ENCODE results near the gene GRAP.

The GRAP gene

DNA sequence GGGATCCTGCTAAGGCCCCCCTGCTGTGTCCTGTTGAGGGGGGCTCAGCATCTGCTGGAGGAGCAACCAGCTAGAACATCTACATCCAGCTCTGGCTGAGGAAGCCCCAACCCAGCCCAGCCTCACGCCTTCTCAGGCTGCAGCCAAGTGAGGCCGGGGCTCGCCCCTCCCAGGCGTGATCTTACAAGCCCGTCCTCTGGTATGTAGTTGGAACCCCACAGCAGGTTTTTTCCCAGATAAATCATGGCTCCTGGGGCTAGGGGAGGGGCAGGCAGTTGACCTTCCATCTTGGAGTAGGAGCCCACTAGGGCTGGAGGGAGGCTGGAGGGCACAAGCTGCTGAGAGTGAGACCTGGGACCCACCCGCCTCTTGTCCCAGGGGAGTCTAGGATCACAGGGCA is 46.8 kb downstream of the GRAP start:
- TF ChIP-seq, protein P1, sequence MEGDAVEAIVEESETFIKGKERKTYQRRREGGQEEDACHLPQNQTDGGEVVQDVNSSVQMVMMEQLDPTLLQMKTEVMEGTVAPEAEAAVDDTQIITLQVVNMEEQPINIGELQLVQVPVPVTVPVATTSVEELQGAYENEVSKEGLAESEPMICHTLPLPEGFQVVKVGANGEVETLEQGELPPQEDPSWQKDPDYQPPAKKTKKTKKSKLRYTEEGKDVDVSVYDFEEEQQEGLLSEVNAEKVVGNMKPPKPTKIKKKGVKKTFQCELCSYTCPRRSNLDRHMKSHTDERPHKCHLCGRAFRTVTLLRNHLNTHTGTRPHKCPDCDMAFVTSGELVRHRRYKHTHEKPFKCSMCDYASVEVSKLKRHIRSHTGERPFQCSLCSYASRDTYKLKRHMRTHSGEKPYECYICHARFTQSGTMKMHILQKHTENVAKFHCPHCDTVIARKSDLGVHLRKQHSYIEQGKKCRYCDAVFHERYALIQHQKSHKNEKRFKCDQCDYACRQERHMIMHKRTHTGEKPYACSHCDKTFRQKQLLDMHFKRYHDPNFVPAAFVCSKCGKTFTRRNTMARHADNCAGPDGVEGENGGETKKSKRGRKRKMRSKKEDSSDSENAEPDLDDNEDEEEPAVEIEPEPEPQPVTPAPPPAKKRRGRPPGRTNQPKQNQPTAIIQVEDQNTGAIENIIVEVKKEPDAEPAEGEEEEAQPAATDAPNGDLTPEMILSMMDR (IDR thresholded peaks at IDR 0.05; ENCODE audit: extremely low read depth, insufficient read depth, missing control alignments) = no peak
- in situ Hi-C loops (cut with MboI; ENCODE audit: low pct_unique_long_range_greater_than_20kb, low sequenced_read_pairs, unreplicated experiment) = loop anchor here (25.0 kb wide), 1 partner anchor 188 kb away; no protein-coding TSS in a partner anchor
- DNase-seq (ENCODE audit: low spot score) = no peak

DNA sequence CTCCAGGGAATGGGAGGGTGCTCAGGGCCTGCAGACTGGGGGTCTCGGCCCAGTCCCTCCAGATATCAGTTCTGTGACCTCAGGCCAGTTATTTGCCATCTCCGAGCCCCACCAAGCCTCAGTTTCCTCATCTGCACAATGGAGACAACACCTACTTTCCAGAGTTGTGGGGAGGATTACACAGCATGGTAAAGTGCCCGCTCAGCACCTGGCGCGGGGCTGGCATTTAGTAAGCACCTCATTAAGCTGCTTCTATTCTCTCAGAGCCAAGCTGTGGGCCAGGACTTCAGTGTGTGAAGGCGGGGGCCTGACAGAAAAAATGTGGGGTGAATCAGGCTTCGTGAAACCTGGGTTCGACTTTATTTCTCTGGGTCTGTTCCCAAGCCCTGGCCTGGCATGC is 47.4 kb downstream of the GRAP start:
- TF ChIP-seq, protein P1 (IDR thresholded peaks at IDR 0.05; ENCODE audit: extremely low read depth, insufficient read depth, missing control alignments) = no peak
- DNase-seq (ENCODE audit: low spot score) = no peak
- in situ Hi-C loops (cut with MboI; ENCODE audit: low pct_unique_long_range_greater_than_20kb, low sequenced_read_pairs, unreplicated experiment) = no loop called here

DNA sequence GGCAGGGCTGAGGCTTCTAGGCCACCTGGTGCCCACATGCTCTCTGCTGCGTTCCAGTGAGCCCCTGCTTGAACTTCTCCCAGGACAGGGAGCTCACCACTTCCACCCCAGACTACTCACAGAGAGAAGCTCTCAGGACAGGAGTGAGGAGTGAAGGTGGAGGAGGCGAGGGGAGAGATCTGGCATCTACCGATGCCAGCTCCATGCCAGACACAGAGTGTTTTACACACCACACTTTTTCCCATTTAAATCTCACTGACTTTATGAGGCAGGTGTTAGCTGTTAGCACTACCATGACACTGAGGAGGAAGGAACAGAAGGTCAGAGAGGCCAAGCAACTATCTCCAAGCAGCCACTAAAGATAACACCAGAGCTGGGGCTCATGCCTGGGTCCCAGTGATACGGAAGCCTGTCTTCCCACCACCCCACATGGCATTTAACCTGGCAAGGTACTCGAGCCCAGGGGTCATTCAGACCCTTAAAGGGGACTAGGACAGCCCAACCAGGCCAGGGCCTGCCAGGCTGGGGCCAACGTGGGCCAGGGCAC is 49.0 kb downstream of the GRAP start:
- TF ChIP-seq, protein P1 (IDR thresholded peaks at IDR 0.05; ENCODE audit: extremely low read depth, insufficient read depth, missing control alignments) = no peak
- DNase-seq (ENCODE audit: low spot score) = no peak
- in situ Hi-C loops (cut with MboI; ENCODE audit: low pct_unique_long_range_greater_than_20kb, low sequenced_read_pairs, unreplicated experiment) = no loop called here

DNA sequence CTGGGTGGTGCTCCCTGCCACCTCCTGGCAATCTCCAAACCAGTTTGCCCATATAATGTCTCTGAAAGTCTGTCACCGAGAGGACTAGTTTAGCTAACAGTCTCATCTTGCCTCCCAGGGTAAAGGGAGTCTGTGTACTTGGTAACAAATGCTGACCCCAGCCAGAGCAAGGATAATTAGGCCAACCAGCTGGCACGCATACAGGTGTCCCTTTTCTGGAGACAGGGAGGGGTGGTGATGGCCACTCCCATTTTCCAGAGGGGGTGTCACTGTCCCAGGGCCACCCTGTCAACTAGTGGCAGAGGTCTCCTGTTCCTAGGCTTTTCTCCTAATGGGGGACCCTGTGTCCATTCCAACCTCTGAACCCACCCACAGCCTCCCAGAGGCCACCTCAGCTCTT is 50.3 kb downstream of the GRAP start:
- DNase-seq (ENCODE audit: low spot score) = no peak
- in situ Hi-C loops (cut with MboI; ENCODE audit: low pct_unique_long_range_greater_than_20kb, low sequenced_read_pairs, unreplicated experiment) = no loop called here
- TF ChIP-seq, protein P1 (IDR thresholded peaks at IDR 0.05; ENCODE audit: extremely low read depth, insufficient read depth, missing control alignments) = no peak

DNA sequence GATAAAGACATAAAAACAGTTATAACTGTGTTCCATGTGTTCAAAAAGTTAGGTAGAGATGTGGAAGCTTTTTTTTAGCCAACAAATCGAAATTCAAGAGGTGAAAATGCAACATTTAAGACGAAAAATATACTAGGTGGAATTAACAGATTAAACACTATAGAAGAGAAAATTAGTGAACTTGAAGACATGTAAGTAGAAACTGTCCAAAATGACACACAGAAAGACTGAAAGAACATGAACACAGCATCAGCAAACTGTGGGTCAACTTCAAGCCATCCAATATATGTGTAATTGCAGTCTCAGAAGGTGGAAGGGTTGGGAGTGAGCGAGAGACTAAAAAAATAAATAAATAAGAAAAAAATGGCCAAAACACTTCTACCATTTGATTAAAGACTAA is 51.5 kb downstream of the GRAP start:
- in situ Hi-C loops (cut with MboI; ENCODE audit: low pct_unique_long_range_greater_than_20kb, low sequenced_read_pairs, unreplicated experiment) = no loop called here
- TF ChIP-seq, protein P1 (IDR thresholded peaks at IDR 0.05; ENCODE audit: extremely low read depth, insufficient read depth, missing control alignments) = no peak
- DNase-seq (ENCODE audit: low spot score) = no peak

DNA sequence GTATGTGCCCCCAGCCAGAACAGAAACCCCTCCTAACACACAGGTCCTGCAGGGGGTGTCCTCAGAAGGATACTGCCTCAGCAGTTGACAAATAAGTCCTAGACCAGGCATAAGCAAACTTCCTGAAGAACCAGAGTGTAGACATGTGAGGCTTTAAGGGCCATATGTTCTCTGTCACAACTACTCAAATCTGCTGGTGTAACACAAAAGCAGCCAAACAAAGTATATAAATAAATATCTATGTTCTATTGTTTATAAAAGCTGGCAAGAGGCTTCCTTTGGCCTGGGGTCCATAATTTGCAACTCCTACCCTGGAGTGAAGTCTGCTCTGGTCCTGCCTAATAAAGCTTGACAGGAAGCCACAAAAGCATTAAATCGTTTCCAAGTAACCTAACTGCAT is 52.1 kb downstream of the GRAP start:
- no peak for DNase-seq (ENCODE audit: low spot score)
- TF ChIP-seq, protein P1 (IDR thresholded peaks at IDR 0.05; ENCODE audit: extremely low read depth, insufficient read depth, missing control alignments) = no peak
- in situ Hi-C loops (cut with MboI; ENCODE audit: low pct_unique_long_range_greater_than_20kb, low sequenced_read_pairs, unreplicated experiment) = no loop called here

All from GM13977 (cell line).